GM19240 (cell line): ENCODE measurements around the gene ZNF536.

Experiments
- DNase-seq: peaks from one replicate; pipeline ENCODE4 v3.0.0; 2011; ENCODE audit warnings: low spot score; ENCODE audit not compliant: insufficient read length

Gene ZNF536

GRCh38 chr19:30604657-30605056, 232.5 kb downstream of the ZNF536 start:
- no peak for DNase-seq

DNA sequence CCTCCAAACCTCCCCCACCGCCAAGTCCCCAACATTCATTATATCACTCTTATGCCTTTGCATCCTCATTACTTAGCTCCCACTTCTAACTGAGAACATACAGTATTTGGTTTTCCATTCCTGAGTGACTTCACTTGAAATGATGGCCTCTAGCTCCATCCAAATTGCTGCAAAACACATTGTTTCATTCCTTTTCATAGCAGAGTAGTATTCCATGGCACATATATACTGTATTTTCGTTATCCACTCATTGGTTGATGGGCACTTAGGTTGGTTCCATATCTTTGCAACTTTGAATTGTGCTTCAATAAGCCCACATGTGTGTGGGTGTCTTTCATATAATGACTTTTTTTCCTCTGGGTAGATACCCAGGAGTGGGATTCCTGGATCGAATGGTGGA, 233.1 kb downstream of the ZNF536 start:
- DNase-seq = no peak

DNA sequence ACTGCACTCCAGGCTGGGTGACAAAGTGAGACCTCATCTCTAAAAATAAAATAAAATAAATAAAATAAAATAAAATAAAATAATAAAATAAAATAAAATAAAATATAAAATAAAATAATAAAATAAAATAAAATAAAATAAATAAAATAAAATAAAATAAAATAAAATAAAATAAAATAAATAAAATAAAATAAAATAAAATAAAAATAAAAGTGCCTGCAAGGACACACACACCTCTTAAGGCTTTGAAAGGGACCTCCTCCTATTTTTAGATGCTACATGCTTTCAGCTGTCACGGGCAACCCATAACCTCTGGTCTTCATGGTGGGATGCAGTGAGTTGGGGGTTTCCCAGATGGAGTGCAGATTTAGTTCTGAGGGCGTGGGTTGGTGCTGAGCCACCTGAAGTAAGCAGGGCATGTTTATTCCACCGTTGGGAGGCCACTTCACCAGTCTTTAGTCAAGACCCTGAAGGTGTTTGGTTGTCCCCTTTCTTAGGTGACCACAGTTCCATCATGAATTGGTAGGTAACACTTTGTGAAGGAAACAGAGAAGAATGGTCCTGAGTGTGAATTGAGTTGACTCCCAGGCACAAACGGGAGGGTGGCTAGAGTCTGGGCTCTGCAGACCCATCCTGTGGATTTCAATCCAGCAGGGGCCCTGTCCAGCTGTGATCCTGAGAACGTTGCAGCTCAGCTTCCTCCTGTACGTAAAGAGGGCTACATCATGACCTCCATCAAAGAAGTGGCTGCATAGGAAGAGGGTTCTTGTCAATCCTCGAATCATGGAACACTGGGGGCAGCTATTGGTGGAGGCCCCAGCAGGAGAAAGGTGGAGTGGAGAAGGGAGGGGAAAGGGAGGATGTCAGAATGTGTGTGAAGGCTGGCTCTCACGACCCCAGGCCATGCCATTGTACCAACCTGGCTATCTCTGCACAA, 234.2 kb downstream of the ZNF536 start:
- no peak for DNase-seq
